ENCODE data around the gene TGM2.

The TGM2 gene

GRCh38 chr20:38157635-38158495 is 7.2 kb downstream of the TGM2 start:
- Histone ChIP-seq H2AFZ (ENCODE audit: low read depth) (no peak overlapping the region), H3K27me3 (ENCODE audit: insufficient read depth, low read depth) (no peaks in the 10 kb centered on the region), H3K27ac (no peak overlapping the region), H3K79me2 (ENCODE audit: insufficient read depth, low read depth) (no peaks in the 10 kb centered on the region), H4K20me1 (ENCODE audit: insufficient read depth) (no peaks in the 10 kb centered on the region), H3K4me2 (no peak overlapping the region), H3K4me3 (IDR thresholded peaks at IDR 0.05; ENCODE audit: insufficient read depth, low read depth, low read length) (no peak overlapping the region), H3K36me3 (ENCODE audit: insufficient read depth) (no peaks in the 10 kb centered on the region), H3K4me1 (ENCODE audit: low read depth, poor library complexity, severe bottlenecking) (no peaks in the 10 kb centered on the region), H3K9ac (no peak overlapping the region)
- TF ChIP-seq, protein P1, sequence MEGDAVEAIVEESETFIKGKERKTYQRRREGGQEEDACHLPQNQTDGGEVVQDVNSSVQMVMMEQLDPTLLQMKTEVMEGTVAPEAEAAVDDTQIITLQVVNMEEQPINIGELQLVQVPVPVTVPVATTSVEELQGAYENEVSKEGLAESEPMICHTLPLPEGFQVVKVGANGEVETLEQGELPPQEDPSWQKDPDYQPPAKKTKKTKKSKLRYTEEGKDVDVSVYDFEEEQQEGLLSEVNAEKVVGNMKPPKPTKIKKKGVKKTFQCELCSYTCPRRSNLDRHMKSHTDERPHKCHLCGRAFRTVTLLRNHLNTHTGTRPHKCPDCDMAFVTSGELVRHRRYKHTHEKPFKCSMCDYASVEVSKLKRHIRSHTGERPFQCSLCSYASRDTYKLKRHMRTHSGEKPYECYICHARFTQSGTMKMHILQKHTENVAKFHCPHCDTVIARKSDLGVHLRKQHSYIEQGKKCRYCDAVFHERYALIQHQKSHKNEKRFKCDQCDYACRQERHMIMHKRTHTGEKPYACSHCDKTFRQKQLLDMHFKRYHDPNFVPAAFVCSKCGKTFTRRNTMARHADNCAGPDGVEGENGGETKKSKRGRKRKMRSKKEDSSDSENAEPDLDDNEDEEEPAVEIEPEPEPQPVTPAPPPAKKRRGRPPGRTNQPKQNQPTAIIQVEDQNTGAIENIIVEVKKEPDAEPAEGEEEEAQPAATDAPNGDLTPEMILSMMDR (conservative IDR thresholded peaks at IDR 0.05; ENCODE audit: low read depth, low read length), result no peak

GRCh38 chr20:38156888-38157634 is 8.0 kb downstream of the TGM2 start:
- Histone ChIP-seq H3K36me3 (ENCODE audit: insufficient read depth) (no peaks in the 10 kb centered on the region), H3K4me2 (no peak overlapping the region), H2AFZ (ENCODE audit: low read depth) (no peak overlapping the region), H3K79me2 (ENCODE audit: insufficient read depth, low read depth) (no peaks in the 10 kb centered on the region), H3K27ac (no peak overlapping the region), H3K27me3 (ENCODE audit: insufficient read depth, low read depth) (no peaks in the 10 kb centered on the region), H3K9ac (no peak overlapping the region), H3K4me1 (ENCODE audit: low read depth, poor library complexity, severe bottlenecking) (no peaks in the 10 kb centered on the region), H3K4me3 (IDR thresholded peaks at IDR 0.05; ENCODE audit: insufficient read depth, low read depth, low read length) (no peak overlapping the region), H4K20me1 (ENCODE audit: insufficient read depth) (no peaks in the 10 kb centered on the region)
- TF ChIP-seq, protein P1 (conservative IDR thresholded peaks at IDR 0.05; ENCODE audit: low read depth, low read length), result no peak

DNA sequence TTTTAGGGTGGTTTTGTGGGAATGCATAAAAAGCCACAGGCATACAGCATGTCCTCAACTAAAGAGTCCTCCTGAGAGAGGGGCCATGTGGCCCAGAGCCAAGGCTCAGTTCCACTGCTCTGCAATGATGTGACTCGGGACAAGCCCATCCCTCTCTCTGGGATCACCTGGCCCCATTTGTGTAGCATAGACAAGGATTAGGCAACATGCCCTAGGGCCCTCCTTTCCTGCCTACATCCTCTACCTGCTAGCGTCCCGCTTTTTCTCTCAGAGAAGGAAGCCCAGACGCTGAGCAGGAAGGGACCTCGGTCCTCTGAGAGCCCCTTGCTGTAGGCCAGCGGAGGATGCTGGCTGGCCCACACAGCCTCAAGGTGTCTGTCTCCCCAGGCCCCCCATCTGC is 8.8 kb downstream of the TGM2 start:
- no peaks in the 10 kb centered on the region for H3K79me2 ChIP-seq (ENCODE audit: insufficient read depth, low read depth)
- H4K20me1 ChIP-seq (ENCODE audit: insufficient read depth), result no peaks in the 10 kb centered on the region
- no peak overlapping the region for H2AFZ ChIP-seq (ENCODE audit: low read depth)
- H3K27ac ChIP-seq, result no peak overlapping the region
- H3K4me3 ChIP-seq (IDR thresholded peaks at IDR 0.05; ENCODE audit: insufficient read depth, low read depth, low read length), result no peak overlapping the region
- no peak overlapping the region for H3K9ac ChIP-seq
- TF ChIP-seq, protein P1 (conservative IDR thresholded peaks at IDR 0.05; ENCODE audit: low read depth, low read length), result no peak
- H3K27me3 ChIP-seq (ENCODE audit: insufficient read depth, low read depth), result no peaks in the 10 kb centered on the region
- no peaks in the 10 kb centered on the region for H3K36me3 ChIP-seq (ENCODE audit: insufficient read depth)
- H3K4me2 ChIP-seq, result no peak overlapping the region
- H3K4me1 ChIP-seq (ENCODE audit: low read depth, poor library complexity, severe bottlenecking), result no peaks in the 10 kb centered on the region

DNA sequence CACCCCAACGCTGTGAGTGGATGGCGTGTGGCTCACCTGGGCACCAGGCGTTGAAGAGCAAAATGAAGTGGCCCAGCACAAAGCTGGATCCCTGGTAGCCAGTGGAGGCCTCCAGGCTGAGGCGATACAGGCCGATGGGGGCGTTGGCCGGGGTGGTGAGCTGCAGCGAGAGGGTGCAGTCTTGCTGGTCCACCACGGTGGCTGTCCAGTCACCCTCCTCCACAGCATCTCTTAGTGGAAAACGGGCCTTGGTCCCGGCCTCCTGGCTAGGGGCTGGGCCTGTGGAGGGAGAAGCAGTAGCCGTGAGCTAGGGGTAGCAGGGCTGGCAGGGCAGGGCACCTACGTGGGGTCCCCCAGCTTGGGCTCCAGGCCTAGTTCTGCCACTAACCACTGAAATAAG is 9.3 kb downstream of the TGM2 start:
- Histone ChIP-seq H3K4me3 (IDR thresholded peaks at IDR 0.05; ENCODE audit: insufficient read depth, low read depth, low read length) (no peak overlapping the region), H4K20me1 (ENCODE audit: insufficient read depth) (no peaks in the 10 kb centered on the region), H3K79me2 (ENCODE audit: insufficient read depth, low read depth) (no peaks in the 10 kb centered on the region), H3K4me2 (no peak overlapping the region), H2AFZ (ENCODE audit: low read depth) (no peak overlapping the region), H3K27me3 (ENCODE audit: insufficient read depth, low read depth) (no peaks in the 10 kb centered on the region), H3K4me1 (ENCODE audit: low read depth, poor library complexity, severe bottlenecking) (no peaks in the 10 kb centered on the region), H3K9ac (no peak overlapping the region), H3K36me3 (ENCODE audit: insufficient read depth) (no peaks in the 10 kb centered on the region), H3K27ac (no peak overlapping the region)
- TF ChIP-seq, protein P1 (conservative IDR thresholded peaks at IDR 0.05; ENCODE audit: low read depth, low read length), result no peak
